ENCODE measurements around the gene AKAP5.
"Not testable (repeated sequence)": the region's sequence is repeated elsewhere in the genome, so short reads cannot be mapped to it uniquely, and the experiment has no call there.

The AKAP5 gene

GRCh38 chr14:64503434-64504309 lies 38.4 kb downstream of the AKAP5 start, which contains the start of gene ZBTB25:
TSS of gene ZBTB25 (minus strand) at chr14:64503838. CDS start at chr14:64490533, 13,305 bp downstream.
- peak; percentile 98 for DNase-seq

- DNase-seq: peak; percentile 89
Observed at GRCh38 chr14:64504310-64504896, 39.1 kb downstream of the AKAP5 start, which contains the start of gene ZBTB1. TSS of gene ZBTB1 (plus strand) at chr14:64504770. CDS start at chr14:64521505, 16,735 bp downstream.

- DNase-seq: peak; percentile 86
Observed at GRCh38 chr14:64504897-64505794, 39.8 kb downstream of the AKAP5 start.

- DNase-seq: no peak
Observed at GRCh38 chr14:64506721-64507120, 41.4 kb downstream of the AKAP5 start.

GRCh38 chr14:64507376-64508156 lies 42.3 kb downstream of the AKAP5 start:
- DNase-seq: no peak

- no peak for DNase-seq
Observed at GRCh38 chr14:64508215-64508776, 43.0 kb downstream of the AKAP5 start.

- DNase-seq: no peak
Observed at GRCh38 chr14:64509036-64509435, 43.7 kb downstream of the AKAP5 start.

GRCh38 chr14:64510825-64511671 lies 45.7 kb downstream of the AKAP5 start:
- DNase-seq: peak; percentile 52

GRCh38 chr14:64513271-64513670 lies 48.0 kb downstream of the AKAP5 start:
- DNase-seq: no peak

GRCh38 chr14:64515053-64515452 lies 49.8 kb downstream of the AKAP5 start:
- DNase-seq: no peak

- no peak for DNase-seq
Observed at GRCh38 chr14:64516969-64517368, 51.7 kb downstream of the AKAP5 start.

- DNase-seq: not testable (repeated sequence)
Observed at GRCh38 chr14:64517667-64518066, 52.4 kb downstream of the AKAP5 start.

- no peak for DNase-seq
Observed at GRCh38 chr14:64518229-64518628, 52.9 kb downstream of the AKAP5 start.

GRCh38 chr14:64520699-64521098 lies 55.4 kb downstream of the AKAP5 start:
- DNase-seq: no peak

GRCh38 chr14:64522591-64523355 lies 57.5 kb downstream of the AKAP5 start:
- DNase-seq: no peak
